Calu3 (cell line): ENCODE results near the gene ECT2L. TPM values are rescaled to one million over a fixed set of nuclear protein-coding genes. Genes with fewer than 3 reads are reported as not detected.

Experiments used
- BruUV-seq: library from RNA; stranded (reverse); fragments of 400-500 nt; replicated peaks from 2 replicates; lab custom pipeline; 2021; lab: Mats Ljungman, UMichigan
- CTCF ChIA-PET: fragments of 300-600 bp; sonication (Branson Sonifier 250); formaldehyde crosslinking; loops from one replicate; lab custom pipeline; 2022; ENCODE audit warnings: antibody characterized with exemption; lab: Charles Lee
- DNase-seq: peaks from one replicate; pipeline ENCODE4 v3.0.0; 2022
- H3K27ac Mint-ChIP-seq: one replicate; pipeline ENCODE4 v1.8.0; 2022; ENCODE audit warnings: mixed read lengths; ENCODE audit not compliant: unreplicated experiment
- H3K27me3 Mint-ChIP-seq: one replicate; pipeline ENCODE4 v1.8.0; 2022; ENCODE audit warnings: mixed read lengths; ENCODE audit not compliant: unreplicated experiment
- H3K36me3 Mint-ChIP-seq: one replicate; pipeline ENCODE4 v1.8.0; 2022; ENCODE audit warnings: mild to moderate bottlenecking, moderate library complexity, mixed read lengths; ENCODE audit not compliant: insufficient read depth, unreplicated experiment
- H3K4me1 Mint-ChIP-seq: one replicate; pipeline ENCODE4 v1.8.0; 2022; ENCODE audit warnings: mild to moderate bottlenecking, low read depth, mixed read lengths; ENCODE audit not compliant: unreplicated experiment
- H3K4me3 Mint-ChIP-seq: one replicate; pipeline ENCODE4 v1.8.0; 2022; ENCODE audit warnings: mild to moderate bottlenecking, low read depth, moderate library complexity, mixed read lengths; ENCODE audit not compliant: unreplicated experiment
- H3K9me3 Mint-ChIP-seq: one replicate; pipeline ENCODE4 v1.8.0; 2022; ENCODE audit warnings: low read depth, mixed read lengths; ENCODE audit not compliant: unreplicated experiment
- CTCF ChIP-seq: fragments of 200-600 bp; IDR thresholded peaks from one replicate; pipeline ENCODE4 v1.8.0; 2022; ENCODE audit warnings: antibody characterized with exemption; ENCODE audit not compliant: unreplicated experiment
- intact Hi-C: fragments of 100-400 bp; cut with micrococcal nuclease; formaldehyde crosslinking; loops from one replicate; pipeline ENCODE4 v1.10.0; 2022; ENCODE audit not compliant: unreplicated experiment
- total RNA-seq: library from RNA; stranded (reverse); gene quantifications from 2 replicates; pipeline ENCODE4 v1.2.3, GENCODE V29; 2022

ECT2L gene
- total RNA-seq, 1 experiment from 2014 or later: not detected

DNA sequence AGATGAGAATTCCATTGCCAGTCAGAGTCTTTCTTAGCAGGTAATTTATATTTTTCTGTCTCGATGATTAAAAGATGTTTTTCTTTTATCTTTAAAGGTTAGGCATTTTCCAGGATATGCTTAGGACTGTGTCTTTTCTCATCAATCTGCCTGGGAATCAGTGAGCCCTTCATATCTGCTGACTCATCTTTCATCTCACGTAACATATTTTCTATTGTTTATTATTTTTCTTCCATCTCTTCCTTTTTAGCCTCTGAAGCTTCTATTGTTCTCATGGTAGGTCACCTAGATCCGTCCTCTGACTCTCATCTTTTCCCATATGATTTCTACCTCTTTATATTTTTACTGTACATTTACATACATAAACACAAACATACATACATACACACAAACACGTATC, 13.6 kb upstream of the ECT2L start:
- BruUV-seq: no TSS peak
- no peak for TF ChIP-seq CTCF
- no peaks in the 10 kb centered on the region for H3K27me3 Mint-ChIP-seq
- intact Hi-C loops: no loop called here
- no peaks in the 10 kb centered on the region for H3K36me3 Mint-ChIP-seq
- CTCF ChIA-PET: no interaction called here
- no peak for DNase-seq
- no peak overlapping the region for H3K4me3 Mint-ChIP-seq
- H3K27ac Mint-ChIP-seq: no peak overlapping the region
- H3K4me1 Mint-ChIP-seq: no peaks in the 10 kb centered on the region
- H3K9me3 Mint-ChIP-seq: no peaks in the 10 kb centered on the region

GRCh38 chr6:138785079-138785478, 10.8 kb upstream of the ECT2L start:
- TF ChIP-seq CTCF: no peak
- Mint-ChIP-seq H3K4me3 (no peak overlapping the region), H3K36me3 (no peaks in the 10 kb centered on the region), H3K9me3 (no peaks in the 10 kb centered on the region), H3K27ac (no peak overlapping the region), H3K4me1 (no peaks in the 10 kb centered on the region), H3K27me3 (no peaks in the 10 kb centered on the region)
- no peak for DNase-seq
- CTCF ChIA-PET: interaction anchor here (0.7 kb wide), 1 partner anchor 450 kb away, joined by 4 read pairs; no protein-coding TSS in a partner anchor
- BruUV-seq: no TSS peak
- intact Hi-C loops: no loop called here

- Mint-ChIP-seq H3K4me1 (no peaks in the 10 kb centered on the region), H3K27ac (no peak overlapping the region), H3K9me3 (no peaks in the 10 kb centered on the region), H3K36me3 (no peaks in the 10 kb centered on the region), H3K27me3 (no peaks in the 10 kb centered on the region), H3K4me3 (no peak overlapping the region)
- TF ChIP-seq CTCF: no peak
- DNase-seq: no peak
- CTCF ChIA-PET: no interaction called here
- BruUV-seq: no TSS peak
- intact Hi-C loops: no loop called here
These were observed 9.9 kb upstream of the ECT2L start for GRCh38 chr6:138785980-138786379.

GRCh38 chr6:138787138-138787537, 8.7 kb upstream of the ECT2L start:
- TF ChIP-seq CTCF: no peak
- no peaks in the 10 kb centered on the region for H3K9me3 Mint-ChIP-seq
- intact Hi-C loops: no loop called here
- H3K4me3 Mint-ChIP-seq: no peak overlapping the region
- no peaks in the 10 kb centered on the region for H3K36me3 Mint-ChIP-seq
- no peaks in the 10 kb centered on the region for H3K4me1 Mint-ChIP-seq
- no peaks in the 10 kb centered on the region for H3K27me3 Mint-ChIP-seq
- no peak overlapping the region for H3K27ac Mint-ChIP-seq
- BruUV-seq: no TSS peak
- CTCF ChIA-PET: no interaction called here
- no peak for DNase-seq
